ENCODE measurements around the gene LRRIQ3. TPM values are rescaled to one million over a fixed set of nuclear protein-coding genes. Genes with fewer than 3 reads are reported as not detected.

LRRIQ3 gene
- total RNA-seq, 2 donors from 2014 or later = 0.16 to 0.74 TPM

DNA sequence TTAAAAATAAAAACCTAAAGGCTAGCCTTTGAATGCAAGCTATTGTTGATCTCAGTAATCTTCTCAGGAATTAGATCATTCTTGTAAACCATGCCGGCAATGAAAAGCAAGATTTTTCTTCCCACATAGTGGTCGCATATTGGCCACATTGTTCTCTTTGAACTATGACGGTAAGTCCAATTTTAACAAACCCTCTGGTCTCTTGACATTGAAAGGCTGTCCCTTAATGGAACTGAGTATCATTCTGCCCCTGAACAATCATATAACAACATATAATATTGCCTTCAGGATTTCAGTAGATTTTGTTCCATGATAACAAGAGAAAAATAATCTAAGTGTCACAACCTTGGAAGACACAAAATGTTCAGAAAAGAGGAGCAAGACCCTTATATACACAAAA, 38.5 kb upstream of the LRRIQ3 start:
- H3K9ac ChIP-seq (ENCODE audit: low read depth in 2 of 2, low read length in 2 of 2) = no peak overlapping the region
- H3K4me1 ChIP-seq = no peaks in the 10 kb centered on the region
- TF ChIP-seq, protein P1, sequence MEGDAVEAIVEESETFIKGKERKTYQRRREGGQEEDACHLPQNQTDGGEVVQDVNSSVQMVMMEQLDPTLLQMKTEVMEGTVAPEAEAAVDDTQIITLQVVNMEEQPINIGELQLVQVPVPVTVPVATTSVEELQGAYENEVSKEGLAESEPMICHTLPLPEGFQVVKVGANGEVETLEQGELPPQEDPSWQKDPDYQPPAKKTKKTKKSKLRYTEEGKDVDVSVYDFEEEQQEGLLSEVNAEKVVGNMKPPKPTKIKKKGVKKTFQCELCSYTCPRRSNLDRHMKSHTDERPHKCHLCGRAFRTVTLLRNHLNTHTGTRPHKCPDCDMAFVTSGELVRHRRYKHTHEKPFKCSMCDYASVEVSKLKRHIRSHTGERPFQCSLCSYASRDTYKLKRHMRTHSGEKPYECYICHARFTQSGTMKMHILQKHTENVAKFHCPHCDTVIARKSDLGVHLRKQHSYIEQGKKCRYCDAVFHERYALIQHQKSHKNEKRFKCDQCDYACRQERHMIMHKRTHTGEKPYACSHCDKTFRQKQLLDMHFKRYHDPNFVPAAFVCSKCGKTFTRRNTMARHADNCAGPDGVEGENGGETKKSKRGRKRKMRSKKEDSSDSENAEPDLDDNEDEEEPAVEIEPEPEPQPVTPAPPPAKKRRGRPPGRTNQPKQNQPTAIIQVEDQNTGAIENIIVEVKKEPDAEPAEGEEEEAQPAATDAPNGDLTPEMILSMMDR (IDR thresholded peaks at IDR 0.05) = no peak
- no peaks in the 10 kb centered on the region for H3K27me3 ChIP-seq
- H3K36me3 ChIP-seq = no peaks in the 10 kb centered on the region
- intact Hi-C loops (cut with DNase I) = no loop called here
- no peak overlapping the region for H3K4me3 ChIP-seq
- no peaks in the 10 kb centered on the region for H3K9me3 ChIP-seq
- no peak for DNase-seq
- no peak overlapping the region for H3K27ac ChIP-seq

DNA sequence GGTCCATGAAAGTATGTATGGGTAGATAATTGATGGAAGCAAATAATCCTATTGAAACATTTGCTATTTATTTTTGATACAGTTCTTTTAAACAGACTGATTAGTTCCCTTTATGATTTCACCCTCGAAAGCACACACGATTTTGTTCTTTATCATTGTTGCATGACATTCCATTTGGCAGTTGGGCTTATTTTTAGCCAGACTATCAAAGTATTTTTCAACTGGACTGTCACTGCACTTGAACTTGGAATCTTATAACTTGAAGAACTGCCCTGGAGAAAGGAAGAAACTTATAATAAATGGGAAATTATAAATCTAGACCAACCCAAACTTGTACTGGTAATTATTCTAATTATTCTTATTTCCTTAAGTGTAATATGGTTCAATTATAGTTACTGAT, 37.2 kb upstream of the LRRIQ3 start, which contains the start of gene TNNI3K:
Gene TNNI3K, plus strand, starts transcription at position 235 of the 400 bp plus-strand sequence. Its CDS starts 65 bp downstream, at position 300.
- H3K4me1 ChIP-seq = no peaks in the 10 kb centered on the region
- no peak within 1 kb of the TSS for H3K4me3 ChIP-seq
- no peaks in the 10 kb centered on the region for H3K27me3 ChIP-seq
- H3K36me3 ChIP-seq = no peaks in the 10 kb centered on the region
- intact Hi-C loops (cut with DNase I) = no loop called here
- H3K27ac ChIP-seq = no peak within 1 kb of the TSS
- TF ChIP-seq, protein P1 (IDR thresholded peaks at IDR 0.05) = no peak
- H3K9ac ChIP-seq (ENCODE audit: low read depth in 2 of 2, low read length in 2 of 2) = no peak within 1 kb of the TSS
- H3K9me3 ChIP-seq = no peaks in the 10 kb centered on the region
- no peak for DNase-seq

DNA sequence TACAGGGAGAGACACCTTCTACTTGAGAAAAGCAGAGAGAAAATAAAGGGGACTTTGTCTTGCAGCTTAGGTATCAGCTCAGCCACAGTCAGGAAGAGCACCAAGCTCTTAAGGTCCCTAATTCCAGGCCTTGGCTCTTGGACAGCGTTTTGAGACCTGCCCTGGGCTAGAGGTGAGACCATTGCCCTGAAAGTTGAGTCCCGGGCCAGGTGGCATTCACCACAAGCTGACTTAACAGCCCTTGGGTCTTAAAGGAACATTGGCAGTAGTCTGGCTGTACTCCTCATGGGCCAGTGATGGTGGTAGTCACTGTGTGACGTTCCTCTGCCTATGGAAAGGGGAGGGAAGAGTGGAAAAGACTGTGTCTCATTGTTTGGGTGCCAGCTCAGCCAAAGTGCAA, 25.5 kb upstream of the LRRIQ3 start:
- no peak for DNase-seq
- Histone ChIP-seq H3K36me3 (no peaks in the 10 kb centered on the region), H3K27ac (no peak overlapping the region), H3K9ac (ENCODE audit: low read depth in 2 of 2, low read length in 2 of 2) (no peak overlapping the region), H3K27me3 (no peaks in the 10 kb centered on the region), H3K4me3 (no peak overlapping the region), H3K9me3 (no peaks in the 10 kb centered on the region), H3K4me1 (no peaks in the 10 kb centered on the region)
- intact Hi-C loops (cut with DNase I) = no loop called here
- TF ChIP-seq, protein P1 (IDR thresholded peaks at IDR 0.05) = no peak

DNA sequence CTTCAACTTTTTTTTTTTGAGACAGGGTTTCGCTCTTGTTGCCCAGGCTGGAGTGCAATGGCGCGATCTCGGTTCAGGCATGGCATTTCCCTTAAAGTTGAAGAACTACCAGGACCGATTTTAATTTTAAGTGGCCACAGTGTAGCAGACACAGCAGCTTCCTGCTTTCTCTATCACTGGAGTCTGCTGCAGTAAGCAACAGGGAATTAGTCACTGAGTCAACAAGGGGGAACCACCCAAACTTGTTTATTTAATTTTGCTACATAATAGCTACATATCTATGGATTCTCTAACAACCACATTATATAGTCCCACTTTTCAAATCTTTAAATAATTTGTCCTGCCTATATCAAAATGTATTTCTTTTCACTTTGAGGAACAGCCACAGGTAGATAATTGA, 24.7 kb upstream of the LRRIQ3 start:
- Histone ChIP-seq H3K36me3 (no peaks in the 10 kb centered on the region), H3K9ac (ENCODE audit: low read depth in 2 of 2, low read length in 2 of 2) (no peak overlapping the region), H3K9me3 (no peaks in the 10 kb centered on the region), H3K27me3 (no peaks in the 10 kb centered on the region), H3K27ac (no peak overlapping the region), H3K4me1 (no peaks in the 10 kb centered on the region), H3K4me3 (no peak overlapping the region)
- intact Hi-C loops (cut with DNase I) = no loop called here
- no peak for DNase-seq
- TF ChIP-seq, protein P1 (IDR thresholded peaks at IDR 0.05) = no peak

DNA sequence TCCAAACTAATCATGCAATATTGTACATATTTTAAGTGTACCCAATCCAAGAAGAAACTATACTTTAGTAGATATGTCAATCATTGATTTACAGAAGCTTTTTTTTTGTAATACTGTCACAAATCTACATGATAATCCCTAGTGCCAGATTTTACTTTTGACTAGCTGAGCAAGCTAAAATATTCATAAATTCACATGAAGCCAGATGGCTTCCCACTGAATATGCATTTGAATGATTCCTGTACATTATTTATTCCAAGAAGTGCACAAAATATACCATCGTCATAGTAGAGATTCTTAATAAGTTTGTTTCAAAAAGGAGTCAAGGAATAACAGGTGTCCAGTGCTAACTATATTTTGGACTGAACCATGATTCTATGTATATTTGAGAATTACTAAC, 17.3 kb upstream of the LRRIQ3 start:
- no peak overlapping the region for H3K27ac ChIP-seq
- TF ChIP-seq, protein P1 (IDR thresholded peaks at IDR 0.05) = no peak
- no peak overlapping the region for H3K4me3 ChIP-seq
- H3K27me3 ChIP-seq = no peaks in the 10 kb centered on the region
- no peak overlapping the region for H3K9ac ChIP-seq (ENCODE audit: low read depth in 2 of 2, low read length in 2 of 2)
- H3K9me3 ChIP-seq = no peaks in the 10 kb centered on the region
- H3K4me1 ChIP-seq = no peaks in the 10 kb centered on the region
- DNase-seq = no peak
- intact Hi-C loops (cut with DNase I) = no loop called here
- H3K36me3 ChIP-seq = no peaks in the 10 kb centered on the region

DNA sequence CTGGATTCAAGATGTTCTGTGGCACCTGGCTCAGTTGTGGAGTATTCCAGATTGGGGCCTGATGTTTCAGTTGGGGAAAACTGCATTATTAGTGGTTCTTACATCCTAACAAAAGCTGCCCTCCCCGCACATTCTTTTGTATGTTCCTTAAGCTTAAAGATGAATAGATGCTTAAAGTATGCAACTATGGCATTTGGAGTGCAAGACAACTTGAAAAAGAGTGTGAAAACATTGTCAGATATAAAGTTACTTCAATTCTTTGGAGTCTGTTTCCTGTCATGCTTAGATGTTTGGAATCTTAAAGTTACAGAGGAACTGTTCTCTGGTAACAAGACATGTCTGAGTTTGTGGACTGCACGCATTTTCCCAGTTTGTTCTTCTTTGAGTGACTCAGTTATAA, 7.3 kb upstream of the LRRIQ3 start:
- no peaks in the 10 kb centered on the region for H3K36me3 ChIP-seq
- no peaks in the 10 kb centered on the region for H3K9me3 ChIP-seq
- TF ChIP-seq, protein P1 (IDR thresholded peaks at IDR 0.05) = no peak
- H3K4me1 ChIP-seq = no peaks in the 10 kb centered on the region
- no peaks in the 10 kb centered on the region for H3K27me3 ChIP-seq
- intact Hi-C loops (cut with DNase I) = no loop called here
- DNase-seq = no peak
- no peak overlapping the region for H3K4me3 ChIP-seq
- no peak overlapping the region for H3K9ac ChIP-seq (ENCODE audit: low read depth in 2 of 2, low read length in 2 of 2)
- H3K27ac ChIP-seq = no peak overlapping the region
